Measurements from ENCODE around the gene DIP2C. TPM values are rescaled to one million over a fixed set of nuclear protein-coding genes. Genes with fewer than 3 reads are reported as not detected.

Gene DIP2C, protein sequence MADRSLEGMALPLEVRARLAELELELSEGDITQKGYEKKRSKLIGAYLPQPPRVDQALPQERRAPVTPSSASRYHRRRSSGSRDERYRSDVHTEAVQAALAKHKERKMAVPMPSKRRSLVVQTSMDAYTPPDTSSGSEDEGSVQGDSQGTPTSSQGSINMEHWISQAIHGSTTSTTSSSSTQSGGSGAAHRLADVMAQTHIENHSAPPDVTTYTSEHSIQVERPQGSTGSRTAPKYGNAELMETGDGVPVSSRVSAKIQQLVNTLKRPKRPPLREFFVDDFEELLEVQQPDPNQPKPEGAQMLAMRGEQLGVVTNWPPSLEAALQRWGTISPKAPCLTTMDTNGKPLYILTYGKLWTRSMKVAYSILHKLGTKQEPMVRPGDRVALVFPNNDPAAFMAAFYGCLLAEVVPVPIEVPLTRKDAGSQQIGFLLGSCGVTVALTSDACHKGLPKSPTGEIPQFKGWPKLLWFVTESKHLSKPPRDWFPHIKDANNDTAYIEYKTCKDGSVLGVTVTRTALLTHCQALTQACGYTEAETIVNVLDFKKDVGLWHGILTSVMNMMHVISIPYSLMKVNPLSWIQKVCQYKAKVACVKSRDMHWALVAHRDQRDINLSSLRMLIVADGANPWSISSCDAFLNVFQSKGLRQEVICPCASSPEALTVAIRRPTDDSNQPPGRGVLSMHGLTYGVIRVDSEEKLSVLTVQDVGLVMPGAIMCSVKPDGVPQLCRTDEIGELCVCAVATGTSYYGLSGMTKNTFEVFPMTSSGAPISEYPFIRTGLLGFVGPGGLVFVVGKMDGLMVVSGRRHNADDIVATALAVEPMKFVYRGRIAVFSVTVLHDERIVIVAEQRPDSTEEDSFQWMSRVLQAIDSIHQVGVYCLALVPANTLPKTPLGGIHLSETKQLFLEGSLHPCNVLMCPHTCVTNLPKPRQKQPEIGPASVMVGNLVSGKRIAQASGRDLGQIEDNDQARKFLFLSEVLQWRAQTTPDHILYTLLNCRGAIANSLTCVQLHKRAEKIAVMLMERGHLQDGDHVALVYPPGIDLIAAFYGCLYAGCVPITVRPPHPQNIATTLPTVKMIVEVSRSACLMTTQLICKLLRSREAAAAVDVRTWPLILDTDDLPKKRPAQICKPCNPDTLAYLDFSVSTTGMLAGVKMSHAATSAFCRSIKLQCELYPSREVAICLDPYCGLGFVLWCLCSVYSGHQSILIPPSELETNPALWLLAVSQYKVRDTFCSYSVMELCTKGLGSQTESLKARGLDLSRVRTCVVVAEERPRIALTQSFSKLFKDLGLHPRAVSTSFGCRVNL (N-terminal part only)
- total RNA-seq = 10.9 and 32.2 TPM in 2 replicates

DNA sequence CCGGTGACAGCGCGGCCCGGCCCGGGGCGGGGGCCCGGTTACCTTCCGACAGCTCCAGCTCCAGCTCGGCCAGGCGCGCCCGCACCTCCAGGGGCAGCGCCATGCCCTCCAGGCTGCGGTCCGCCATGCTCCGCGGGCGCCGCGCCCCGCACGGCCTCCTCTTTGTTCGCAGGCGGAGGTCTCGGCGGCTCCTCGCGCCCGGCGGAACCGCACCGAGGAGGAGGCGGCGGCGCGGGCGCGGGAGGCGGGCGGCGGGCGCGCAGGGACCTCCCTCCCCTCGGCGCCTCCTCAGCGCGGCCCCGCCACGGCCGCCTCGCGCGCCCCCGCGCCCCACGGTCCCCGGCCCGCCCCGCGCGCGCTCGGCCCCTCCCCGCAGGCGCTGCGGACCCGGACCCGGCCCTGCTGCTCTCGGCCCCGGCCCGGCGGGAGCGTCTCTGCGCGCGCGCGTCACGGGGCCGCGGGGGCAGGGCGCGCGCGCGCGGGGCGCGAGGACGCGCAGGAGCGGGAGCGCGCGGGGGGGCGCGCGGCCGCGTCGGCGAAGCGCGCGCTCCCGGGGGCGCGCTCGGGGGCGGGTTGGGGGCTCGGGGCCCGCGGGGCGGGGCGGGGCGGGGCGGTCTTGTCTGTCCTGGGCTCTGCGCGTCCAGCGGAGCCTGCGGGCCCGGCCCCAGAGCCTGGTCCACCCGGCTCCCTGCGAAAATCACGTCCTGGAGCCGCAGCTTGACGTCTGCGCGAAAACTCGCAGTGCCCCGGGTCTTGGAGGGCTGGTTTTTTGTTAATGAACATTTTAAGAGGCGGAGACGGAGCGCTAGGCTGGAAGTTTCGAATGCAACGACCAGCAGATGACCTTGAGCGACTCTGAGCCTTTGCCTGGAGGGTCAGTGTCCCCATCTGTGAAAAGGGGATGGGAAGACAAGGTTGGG, at the start of gene DIP2C:
Gene DIP2C, minus strand, starts transcription at position 217 of the 920 bp plus-strand sequence. Its CDS starts 90 bp downstream, at position 127.

Other genes with a start within 250 kb of the DIP2C start
- 35.5 and 48.4 TPM in 2 replicates for gene LARP4B, start 242.0 kb upstream of the DIP2C start, total RNA-seq